Activated CD4-positive, alpha-beta T cell treated with anti-CD3 and anti-CD28 coated beads, Interleukin-2, amount 10 ng/mL, durations not matched to agents 24 days and 14 days (primary cell): Measurements from ENCODE around the gene TMOD4. TPM values are rescaled to one million over a fixed set of nuclear protein-coding genes. Genes with fewer than 3 reads are reported as not detected.

ENCODE experiments used
- DNase-seq: peaks from one replicate; pipeline ENCODE4 v3.0.0; 2022
- H3K27ac Mint-ChIP-seq: one replicate; pipeline ENCODE4 v1.8.0; 2022; ENCODE audit warnings: mild to moderate bottlenecking, mixed read lengths
- H3K27me3 Mint-ChIP-seq: one replicate; pipeline ENCODE4 v1.8.0; 2022; ENCODE audit warnings: mixed read lengths
- H3K36me3 Mint-ChIP-seq: one replicate; pipeline ENCODE4 v1.8.0; 2022; ENCODE audit warnings: low read depth, mild to moderate bottlenecking, mixed read lengths
- H3K4me1 Mint-ChIP-seq: one replicate; pipeline ENCODE4 v1.8.0; 2021; ENCODE audit warnings: mixed read lengths
- H3K4me3 Mint-ChIP-seq: one replicate; pipeline ENCODE4 v1.8.0; 2022; ENCODE audit warnings: mild to moderate bottlenecking, moderate library complexity, mixed read lengths
- H3K9me3 Mint-ChIP-seq: one replicate; pipeline ENCODE4 v1.8.0; 2021; ENCODE audit warnings: mixed read lengths
- intact Hi-C: fragments of 100-400 bp; cut with micrococcal nuclease; formaldehyde crosslinking; loops from one replicate; pipeline ENCODE4 v1.15.1; 2023
- total RNA-seq: library from RNA; stranded (reverse); gene quantifications from 2 replicates; pipeline ENCODE4 v1.2.3, GENCODE V29; 2022

TMOD4 gene
- total RNA-seq, 1 donor from 2014 or later: 1.8 TPM

DNA sequence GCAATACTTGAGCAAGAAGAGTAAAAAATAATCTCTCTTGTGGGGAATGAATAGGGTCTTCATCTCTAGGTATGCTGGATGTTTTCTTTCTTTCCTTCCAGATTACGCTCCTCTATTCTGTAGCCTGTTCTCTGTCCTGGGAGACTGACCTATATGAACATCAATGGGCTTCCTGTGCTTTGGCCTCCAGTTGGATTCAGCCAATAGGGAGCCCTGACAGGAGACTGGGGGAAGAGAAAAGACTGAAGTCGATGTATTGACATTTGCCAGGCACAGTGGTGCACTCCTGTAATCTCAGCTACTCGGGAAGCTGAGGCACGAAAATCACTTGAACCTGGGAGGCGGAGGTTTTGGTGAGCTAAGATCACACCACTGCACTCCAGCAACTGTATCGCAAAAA is 47.0 kb downstream of the TMOD4 start:
- intact Hi-C loops: no loop called here
- no peak for DNase-seq
- no peaks in the 10 kb centered on the region for H3K9me3 Mint-ChIP-seq
- peaks cover 6% of the 10 kb centered on the region for H3K4me1 Mint-ChIP-seq
- peaks cover 6% of the 10 kb centered on the region for H3K36me3 Mint-ChIP-seq
- H3K4me3 Mint-ChIP-seq: no peak overlapping the region
- H3K27ac Mint-ChIP-seq: no peak overlapping the region
- peaks cover 7% of the 10 kb centered on the region for H3K27me3 Mint-ChIP-seq

GRCh38 chr1:151124763-151125403 is 50.9 kb downstream of the TMOD4 start:
- no peak for DNase-seq
- Mint-ChIP-seq H3K27me3 (no peaks in the 10 kb centered on the region), H3K27ac (no peak overlapping the region), H3K4me1 (no peaks in the 10 kb centered on the region), H3K4me3 (no peak overlapping the region), H3K36me3 (peaks cover 9% of the 10 kb centered on the region), H3K9me3 (no peaks in the 10 kb centered on the region)
- intact Hi-C loops: no loop called here

Other genes starting within 250 kb of the TMOD4 start
- gene SETDB1, start 249.6 kb downstream of the TMOD4 start, total RNA-seq: 56.2 and 62.3 TPM in 2 replicates
- gene CERS2, start 201.1 kb downstream of the TMOD4 start, total RNA-seq: 195 TPM in 2 replicates
- gene ANXA9, start 193.7 kb downstream of the TMOD4 start, total RNA-seq: 0.12 TPM in 1 of 2 replicates, not detected in the other
- 11.5 and 12.5 TPM in 2 replicates for gene MINDY1, start 169.1 kb downstream of the TMOD4 start, total RNA-seq
- gene PRUNE1, start 167.5 kb downstream of the TMOD4 start, total RNA-seq: 13.3 and 15.2 TPM in 2 replicates
- 0.85 and 1.8 TPM in 2 replicates for gene BNIPL, start 139.4 kb downstream of the TMOD4 start, total RNA-seq
- 1.0 and 1.2 TPM in 2 replicates for gene C1orf56, start 128.2 kb downstream of the TMOD4 start, total RNA-seq
- gene CDC42SE1, start 116.4 kb downstream of the TMOD4 start, total RNA-seq: 189 and 190 TPM in 2 replicates
- gene MLLT11, start 115.6 kb downstream of the TMOD4 start, total RNA-seq: 2.9 and 3.0 TPM in 2 replicates
- gene GABPB2, start 105.2 kb downstream of the TMOD4 start, total RNA-seq: 19.4 and 20.3 TPM in 2 replicates
- gene SEMA6C, start 29.4 kb downstream of the TMOD4 start, total RNA-seq: 2.3 and 2.5 TPM in 2 replicates
- 29.4 and 32.5 TPM in 2 replicates for gene TNFAIP8L2, start 19.3 kb downstream of the TMOD4 start, total RNA-seq
- gene LYSMD1, start 10.1 kb downstream of the TMOD4 start, total RNA-seq: 4.7 and 5.2 TPM in 2 replicates
- gene SCNM1, start 9.8 kb downstream of the TMOD4 start, total RNA-seq: 96.7 and 100 TPM in 2 replicates
- 86.7 and 92.3 TPM in 2 replicates for gene VPS72, start 14.2 kb upstream of the TMOD4 start, total RNA-seq
- gene PIP5K1A, start 22.6 kb upstream of the TMOD4 start, total RNA-seq: 97.7 and 98.7 TPM in 2 replicates
- 288 and 304 TPM in 2 replicates for gene PSMD4, start 78.8 kb upstream of the TMOD4 start, total RNA-seq
- gene ZNF687, start 106.3 kb upstream of the TMOD4 start, total RNA-seq: 25.4 and 26.8 TPM in 2 replicates
- gene PI4KB, start 151.4 kb upstream of the TMOD4 start, total RNA-seq: 57.1 and 59.2 TPM in 2 replicates
- 69.2 and 73.1 TPM in 2 replicates for gene RFX5, start 171.3 kb upstream of the TMOD4 start, total RNA-seq
- gene SELENBP1, start 196.7 kb upstream of the TMOD4 start, total RNA-seq: not detected in 2 replicates
- 452 and 456 TPM in 2 replicates for gene PSMB4, start 223.6 kb upstream of the TMOD4 start, total RNA-seq